HepG2 (cell line): ENCODE results near the gene HSPA1L. TPM values are rescaled to one million over a fixed set of nuclear protein-coding genes. Genes with fewer than 3 reads are reported as not detected.
A peak's percentile ranks its signal among the peaks of the same experiment; 100 is the strongest.

Experiments used
- BRCA1 ChIP-seq: sonication (generic); formaldehyde crosslinking; IDR thresholded peaks from 2 replicates; pipeline ENCODE4 v1.4.0; 2020; ENCODE audit warnings: missing genetic modification reagents
- CREM ChIP-seq, 2 experiments: sonication (generic) in 1 of 2; formaldehyde crosslinking in 1 of 2; IDR thresholded peaks; 2 replicates each; pipeline versions ENCODE4 v1.4.0 to v1.6.1; 2016 to 2020; ENCODE audit warnings: antibody characterized with exemption in 1 of 2, mild to moderate bottlenecking in 1 of 2, missing genetic modification reagents in 1 of 2
- DPF2 ChIP-seq: sonication (generic); formaldehyde crosslinking; IDR thresholded peaks from 2 replicates; pipeline ENCODE4 v1.4.0; 2020; ENCODE audit warnings: mild to moderate bottlenecking, low read depth, missing genetic modification reagents, borderline replicate concordance
- ETV5 ChIP-seq: IDR thresholded peaks from 2 replicates; pipeline ENCODE4 v1.6.1; 2018; ENCODE audit warnings: missing biosample characterization, missing genetic modification reagents, inconsistent platforms, borderline replicate concordance
- FOSL2 ChIP-seq: sonication (generic); formaldehyde crosslinking; IDR thresholded peaks from 2 replicates; pipeline ENCODE4 v1.4.0; 2020; ENCODE audit warnings: missing genetic modification reagents
- HMG20B ChIP-seq: conservative IDR thresholded peaks from 2 replicates; pipeline ENCODE4 v1.6.1; 2016; ENCODE audit warnings: missing genetic modification reagents, missing compliant biosample characterization
- HMGA1 ChIP-seq: sonication (generic); formaldehyde crosslinking; conservative IDR thresholded peaks from 2 replicates; pipeline ENCODE4 v1.4.0; 2020; ENCODE audit warnings: missing genetic modification reagents
- HNRNPK ChIP-seq: fragments of 200-400 bp; formaldehyde crosslinking; IDR thresholded peaks from 2 replicates; pipeline ENCODE4 v1.6.1; 2018; ENCODE audit warnings: low read length, low read depth, moderate library complexity, mild to moderate bottlenecking; ENCODE audit not compliant: poor library complexity, severe bottlenecking
- NFKBIZ ChIP-seq: IDR thresholded peaks from 2 replicates; pipeline ENCODE4 v1.6.1; 2018; ENCODE audit warnings: missing genetic modification reagents, missing compliant biosample characterization
- SOX6 ChIP-seq, 2 experiments: fragments of 450-650 bp in 1 of 2; sonication (generic) in 1 of 2; formaldehyde crosslinking in 1 of 2; IDR thresholded peaks; 2 replicates each; pipeline versions ENCODE4 v1.4.0 to v1.6.1; 2017 to 2020; ENCODE audit warnings: antibody characterized with exemption in 1 of 2, mild to moderate bottlenecking in 1 of 2, missing genetic modification reagents in 1 of 2
- ZFX ChIP-seq: sonication (generic); formaldehyde crosslinking; IDR thresholded peaks from 2 replicates; pipeline ENCODE4 v1.4.0; 2020; ENCODE audit warnings: mild to moderate bottlenecking, low read depth, missing genetic modification reagents, moderate library complexity
- ZNF124 ChIP-seq: sonication (generic); formaldehyde crosslinking; IDR thresholded peaks from 2 replicates; pipeline ENCODE4 v1.4.0; 2020; ENCODE audit warnings: missing genetic modification reagents
- ZNF441 ChIP-seq: sonication (generic); formaldehyde crosslinking; IDR thresholded peaks from 2 replicates; pipeline ENCODE4 v1.7.0; 2021; ENCODE audit warnings: missing genetic modification reagents, borderline replicate concordance
- ZNF629 ChIP-seq: sonication (generic); formaldehyde crosslinking; conservative IDR thresholded peaks from 2 replicates; pipeline ENCODE4 v1.5.0; 2020; ENCODE audit warnings: missing genetic modification reagents
- ZNF709 ChIP-seq: sonication (generic); formaldehyde crosslinking; IDR thresholded peaks from 2 replicates; pipeline ENCODE4 v1.5.0; 2020; ENCODE audit warnings: mild to moderate bottlenecking, missing genetic modification reagents
- ZSCAN9 ChIP-seq: IDR thresholded peaks from 2 replicates; pipeline ENCODE4 v1.6.1; 2016; ENCODE audit warnings: borderline replicate concordance
- ZZZ3 ChIP-seq: sonication (generic); formaldehyde crosslinking; IDR thresholded peaks from 2 replicates; pipeline ENCODE4 v1.4.0; 2020; ENCODE audit warnings: missing genetic modification reagents, mild to moderate bottlenecking, borderline replicate concordance
- polyA plus RNA-seq, 8 experiments: library from polyadenylated mRNA; depleted of rRNA in 3 of 8; stranded (reverse) in 7 of 8; unstranded in 1 of 8; fragments of >200 nt; fragmentation: Illumina TruSeq in 4 of 8; extraction: Trizol in 4 of 8; gene quantifications; 2 replicates each; pipeline versions ENCODE4 v1.2.1 to v1.2.3, GENCODE V29; 2011 to 2016; ENCODE audit warnings: low read depth in 4 of 8, missing spikeins in 1 of 8, mixed read lengths in 1 of 8; ENCODE audit not compliant: insufficient read depth in 1 of 8
- total RNA-seq, 5 experiments: library from RNA; depleted of rRNA; stranded (reverse); fragments of >200 nt; fragmentation: Illumina TruSeq; extraction: Trizol; gene quantifications; 2 replicates each; pipeline ENCODE4 v1.2.3, GENCODE V29; 2016; ENCODE audit warnings: low read depth in 1 of 5
- TF ChIP-seq, protein P1 (sequence below): sonication (generic); formaldehyde crosslinking; IDR thresholded peaks from 2 replicates; pipeline ENCODE4 v1.9.0; 2021; ENCODE audit warnings: missing genetic modification reagents, borderline replicate concordance
- TF ChIP-seq, protein P2 (sequence below): sonication (generic); formaldehyde crosslinking; IDR thresholded peaks from 2 replicates; pipeline ENCODE4 v1.4.0; 2020; ENCODE audit warnings: missing genetic modification reagents, low read depth, mild to moderate bottlenecking, borderline replicate concordance
- TF ChIP-seq, protein P3 (sequence below): sonication (generic); formaldehyde crosslinking; IDR thresholded peaks from 2 replicates; pipeline ENCODE4 v1.5.1; 2020; ENCODE audit warnings: mild to moderate bottlenecking, missing genetic modification reagents, moderate library complexity
- TF ChIP-seq, protein P4 (sequence below): IDR thresholded peaks from 2 replicates; pipeline ENCODE4 v1.6.1; 2016; ENCODE audit warnings: missing genetic modification reagents, missing compliant biosample characterization
- TF ChIP-seq, protein P5 (sequence below): sonication (generic); formaldehyde crosslinking; IDR thresholded peaks from 2 replicates; pipeline ENCODE4 v1.5.0; 2020; ENCODE audit warnings: mild to moderate bottlenecking, missing genetic modification reagents

HSPA1L gene
- total and polyA plus RNA-seq, 2 of the 13 experiments (the other 11 are each of a cell fraction or from before 2014, with no cell fraction given): 0.55 to 1.0 TPM

DNA sequence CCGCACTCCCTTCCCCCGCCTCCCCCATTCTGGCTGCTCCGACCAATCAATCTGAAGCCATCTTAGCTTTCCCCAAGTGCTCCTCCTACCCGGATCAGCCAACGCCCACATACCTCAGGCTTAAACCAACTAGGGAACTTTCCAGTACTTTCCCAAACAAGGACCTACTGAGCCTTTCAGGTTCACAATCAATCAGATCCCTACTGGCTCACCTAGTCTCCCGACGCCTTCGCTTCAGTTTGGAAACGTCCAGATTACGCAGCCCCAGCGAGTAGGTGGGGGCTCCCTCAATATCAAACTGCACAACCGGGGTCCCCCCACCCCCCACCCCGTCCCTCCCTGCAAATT is 432 bp downstream of the HSPA1L start (continued):
- TF ChIP-seq ZNF709 (CRISPR knock-in tag): no peak
- TF ChIP-seq FOSL2 (CRISPR knock-in tag): no peak
- no peak for TF ChIP-seq HMG20B (CRISPR knock-in tag)
- TF ChIP-seq, protein P1, sequence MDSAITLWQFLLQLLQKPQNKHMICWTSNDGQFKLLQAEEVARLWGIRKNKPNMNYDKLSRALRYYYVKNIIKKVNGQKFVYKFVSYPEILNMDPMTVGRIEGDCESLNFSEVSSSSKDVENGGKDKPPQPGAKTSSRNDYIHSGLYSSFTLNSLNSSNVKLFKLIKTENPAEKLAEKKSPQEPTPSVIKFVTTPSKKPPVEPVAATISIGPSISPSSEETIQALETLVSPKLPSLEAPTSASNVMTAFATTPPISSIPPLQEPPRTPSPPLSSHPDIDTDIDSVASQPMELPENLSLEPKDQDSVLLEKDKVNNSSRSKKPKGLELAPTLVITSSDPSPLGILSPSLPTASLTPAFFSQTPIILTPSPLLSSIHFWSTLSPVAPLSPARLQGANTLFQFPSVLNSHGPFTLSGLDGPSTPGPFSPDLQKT (CRISPR knock-in tag): no peak
- no peak; the same call in 1 of the 2 replicates for TF ChIP-seq ZNF124
- no peak for TF ChIP-seq BRCA1 (CRISPR knock-in tag)
- peak; percentile 67 for TF ChIP-seq HNRNPK
- no peak for TF ChIP-seq ZNF629 (CRISPR knock-in tag)
- TF ChIP-seq, protein P2, sequence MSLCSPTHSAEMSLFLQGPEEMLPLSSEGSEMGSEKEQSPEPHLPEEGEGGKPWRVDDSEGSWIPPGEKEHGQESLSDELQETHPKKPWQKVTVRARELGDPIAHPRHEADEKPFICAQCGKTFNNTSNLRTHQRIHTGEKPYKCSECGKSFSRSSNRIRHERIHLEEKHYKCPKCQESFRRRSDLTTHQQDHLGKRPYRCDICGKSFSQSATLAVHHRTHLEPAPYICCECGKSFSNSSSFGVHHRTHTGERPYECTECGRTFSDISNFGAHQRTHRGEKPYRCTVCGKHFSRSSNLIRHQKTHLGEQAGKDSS (CRISPR knock-in tag): no peak
- TF ChIP-seq, protein P3, sequence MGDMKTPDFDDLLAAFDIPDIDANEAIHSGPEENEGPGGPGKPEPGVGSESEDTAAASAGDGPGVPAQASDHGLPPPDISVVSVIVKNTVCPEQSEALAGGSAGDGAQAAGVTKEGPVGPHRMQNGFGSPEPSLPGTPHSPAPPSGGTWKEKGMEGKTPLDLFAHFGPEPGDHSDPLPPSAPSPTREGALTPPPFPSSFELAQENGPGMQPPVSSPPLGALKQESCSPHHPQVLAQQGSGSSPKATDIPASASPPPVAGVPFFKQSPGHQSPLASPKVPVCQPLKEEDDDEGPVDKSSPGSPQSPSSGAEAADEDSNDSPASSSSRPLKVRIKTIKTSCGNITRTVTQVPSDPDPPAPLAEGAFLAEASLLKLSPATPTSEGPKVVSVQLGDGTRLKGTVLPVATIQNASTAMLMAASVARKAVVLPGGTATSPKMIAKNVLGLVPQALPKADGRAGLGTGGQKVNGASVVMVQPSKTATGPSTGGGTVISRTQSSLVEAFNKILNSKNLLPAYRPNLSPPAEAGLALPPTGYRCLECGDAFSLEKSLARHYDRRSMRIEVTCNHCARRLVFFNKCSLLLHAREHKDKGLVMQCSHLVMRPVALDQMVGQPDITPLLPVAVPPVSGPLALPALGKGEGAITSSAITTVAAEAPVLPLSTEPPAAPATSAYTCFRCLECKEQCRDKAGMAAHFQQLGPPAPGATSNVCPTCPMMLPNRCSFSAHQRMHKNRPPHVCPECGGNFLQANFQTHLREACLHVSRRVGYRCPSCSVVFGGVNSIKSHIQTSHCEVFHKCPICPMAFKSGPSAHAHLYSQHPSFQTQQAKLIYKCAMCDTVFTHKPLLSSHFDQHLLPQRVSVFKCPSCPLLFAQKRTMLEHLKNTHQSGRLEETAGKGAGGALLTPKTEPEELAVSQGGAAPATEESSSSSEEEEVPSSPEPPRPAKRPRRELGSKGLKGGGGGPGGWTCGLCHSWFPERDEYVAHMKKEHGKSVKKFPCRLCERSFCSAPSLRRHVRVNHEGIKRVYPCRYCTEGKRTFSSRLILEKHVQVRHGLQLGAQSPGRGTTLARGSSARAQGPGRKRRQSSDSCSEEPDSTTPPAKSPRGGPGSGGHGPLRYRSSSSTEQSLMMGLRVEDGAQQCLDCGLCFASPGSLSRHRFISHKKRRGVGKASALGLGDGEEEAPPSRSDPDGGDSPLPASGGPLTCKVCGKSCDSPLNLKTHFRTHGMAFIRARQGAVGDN (CRISPR knock-in tag): no peak
- no peak for TF ChIP-seq NFKBIZ (CRISPR knock-in tag)
- no peak for TF ChIP-seq HMGA1 (CRISPR knock-in tag)
- TF ChIP-seq ZSCAN9: peak; percentile 65; the same call in 1 of the 2 replicates
- TF ChIP-seq, protein P4, sequence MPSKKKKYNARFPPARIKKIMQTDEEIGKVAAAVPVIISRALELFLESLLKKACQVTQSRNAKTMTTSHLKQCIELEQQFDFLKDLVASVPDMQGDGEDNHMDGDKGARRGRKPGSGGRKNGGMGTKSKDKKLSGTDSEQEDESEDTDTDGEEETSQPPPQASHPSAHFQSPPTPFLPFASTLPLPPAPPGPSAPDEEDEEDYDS (CRISPR knock-in tag): peak; percentile 75; the same call in 1 of the 2 replicates
- no peak for TF ChIP-seq DPF2 (CRISPR knock-in tag)
- TF ChIP-seq ZFX: no peak
- peak; percentile 10; the same call in 1 of the 2 replicates for TF ChIP-seq ETV5 (CRISPR knock-in tag)
- no peak for TF ChIP-seq CREM (IDR thresholded peaks at IDR 0.05)
- no peak for TF ChIP-seq CREM (CRISPR knock-in tag; IDR thresholded peaks at IDR 0.05)
- TF ChIP-seq ZNF441: no peak
- TF ChIP-seq, protein P5, sequence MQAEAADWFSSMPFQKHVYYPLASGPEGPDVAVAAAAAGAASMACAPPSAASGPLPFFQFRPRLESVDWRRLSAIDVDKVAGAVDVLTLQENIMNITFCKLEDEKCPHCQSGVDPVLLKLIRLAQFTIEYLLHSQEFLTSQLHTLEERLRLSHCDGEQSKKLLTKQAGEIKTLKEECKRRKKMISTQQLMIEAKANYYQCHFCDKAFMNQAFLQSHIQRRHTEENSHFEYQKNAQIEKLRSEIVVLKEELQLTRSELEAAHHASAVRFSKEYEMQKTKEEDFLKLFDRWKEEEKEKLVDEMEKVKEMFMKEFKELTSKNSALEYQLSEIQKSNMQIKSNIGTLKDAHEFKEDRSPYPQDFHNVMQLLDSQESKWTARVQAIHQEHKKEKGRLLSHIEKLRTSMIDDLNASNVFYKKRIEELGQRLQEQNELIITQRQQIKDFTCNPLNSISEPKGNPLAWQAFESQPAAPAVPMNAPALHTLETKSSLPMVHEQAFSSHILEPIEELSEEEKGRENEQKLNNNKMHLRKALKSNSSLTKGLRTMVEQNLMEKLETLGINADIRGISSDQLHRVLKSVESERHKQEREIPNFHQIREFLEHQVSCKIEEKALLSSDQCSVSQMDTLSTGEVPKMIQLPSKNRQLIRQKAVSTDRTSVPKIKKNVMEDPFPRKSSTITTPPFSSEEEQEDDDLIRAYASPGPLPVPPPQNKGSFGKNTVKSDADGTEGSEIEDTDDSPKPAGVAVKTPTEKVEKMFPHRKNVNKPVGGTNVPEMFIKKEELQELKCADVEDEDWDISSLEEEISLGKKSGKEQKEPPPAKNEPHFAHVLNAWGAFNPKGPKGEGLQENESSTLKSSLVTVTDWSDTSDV: no peak
- no peak for TF ChIP-seq SOX6 (IDR thresholded peaks at IDR 0.05)
- TF ChIP-seq SOX6 (CRISPR knock-in tag; IDR thresholded peaks at IDR 0.05): no peak; the same call in 1 of the 2 replicates
- TF ChIP-seq ZZZ3 (CRISPR knock-in tag): no peak
